HEK293 (cell line): ENCODE data around the gene SRGN.

Source experiments
- PBX3 ChIP-seq: sonication (generic); formaldehyde crosslinking; IDR thresholded peaks from 2 replicates; pipeline ENCODE4 v1.8.1; 2022; ENCODE audit warnings: mild to moderate bottlenecking, moderate library complexity, missing genetic modification reagents
- REST ChIP-seq: fragments of 450-650 bp; formaldehyde crosslinking; IDR thresholded peaks from 2 replicates; pipeline ENCODE4 v1.5.1; 2016; ENCODE audit warnings: missing biosample characterization, missing genetic modification characterization
- ZBTB21 ChIP-seq: fragments of 450-650 bp; formaldehyde crosslinking; IDR thresholded peaks from 2 replicates; pipeline ENCODE4 v1.5.1; 2017; ENCODE audit warnings: missing biosample characterization, missing genetic modification characterization
- ZNF10 ChIP-seq: fragments of 450-650 bp; formaldehyde crosslinking; IDR thresholded peaks from 2 replicates; pipeline ENCODE4 v1.5.1; 2017; ENCODE audit warnings: missing biosample characterization, missing genetic modification characterization
- ZNF501 ChIP-seq: fragments of 450-650 bp; formaldehyde crosslinking; IDR thresholded peaks from 2 replicates; pipeline ENCODE4 v1.5.1; 2016; ENCODE audit warnings: missing biosample characterization, missing genetic modification characterization

- TF ChIP-seq PBX3 (CRISPR knock-in tag) (no peak), ZNF10 (no peak), REST (tag by site-specific recombination) (no peak), ZNF501 (tag by site-specific recombination) (no peak), ZBTB21 (tag by site-specific recombination) (no peak)
Observed at GRCh38 chr10:69069090-69070042, 18.5 kb upstream of the SRGN start.
